Measurements from ENCODE around the gene FAXDC2.
A peak's percentile ranks its signal among the peaks of the same experiment; 100 is the strongest.

Gene FAXDC2

DNA sequence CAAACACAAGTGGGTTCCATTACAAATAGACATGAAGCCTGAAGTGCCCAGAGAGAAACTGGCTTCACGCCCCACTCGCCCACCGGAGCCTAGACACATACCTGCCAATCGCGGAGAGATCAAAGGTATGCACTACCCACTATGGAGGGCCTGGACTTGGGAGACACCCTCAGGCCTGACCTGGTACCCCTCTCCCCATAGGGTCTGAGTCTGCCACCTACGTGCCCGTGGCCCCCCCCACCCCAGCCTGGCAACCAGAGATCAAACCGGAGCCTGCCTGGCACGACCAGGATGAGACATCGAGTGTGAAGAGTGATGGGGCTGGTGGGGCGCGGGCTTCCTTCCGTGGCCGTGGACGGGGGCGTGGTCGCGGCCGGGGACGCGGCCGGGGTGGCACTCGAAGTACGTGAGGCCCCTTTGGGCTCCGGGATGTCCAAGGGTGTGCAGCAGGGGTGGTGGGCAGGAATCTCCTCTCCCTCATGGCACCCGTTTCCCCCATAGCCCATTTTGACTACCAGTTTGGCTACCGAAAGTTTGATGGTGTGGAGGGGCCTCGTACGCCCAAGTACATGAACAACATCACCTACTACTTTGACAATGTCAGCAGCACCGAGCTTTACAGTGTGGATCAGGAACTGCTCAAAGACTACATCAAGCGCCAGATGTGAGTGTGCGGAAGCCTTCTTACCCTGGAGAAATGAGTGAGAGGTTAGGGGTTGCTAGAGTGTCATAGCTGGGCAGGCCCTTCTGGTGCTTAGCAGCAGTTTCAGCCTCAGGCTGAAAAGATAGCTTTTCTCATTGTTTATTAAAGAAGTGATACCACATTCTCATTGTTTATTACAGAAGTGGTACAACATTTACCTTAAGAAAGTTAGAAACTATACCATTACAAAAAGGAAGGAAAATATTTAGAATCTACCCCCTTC, 56.5 kb downstream of the FAXDC2 start:
- no peak overlapping the region for H3K4me2 ChIP-seq (ENCODE audit: low read length)
- H3K9ac ChIP-seq: no peak overlapping the region
- H2AFZ ChIP-seq: no peak overlapping the region
- no peak overlapping the region for H3K27ac ChIP-seq
- peaks cover 2% of the 10 kb centered on the region for H3K36me3 ChIP-seq (ENCODE audit: control insufficient read depth, insufficient read depth, low read length)
- TF ChIP-seq, protein P1, sequence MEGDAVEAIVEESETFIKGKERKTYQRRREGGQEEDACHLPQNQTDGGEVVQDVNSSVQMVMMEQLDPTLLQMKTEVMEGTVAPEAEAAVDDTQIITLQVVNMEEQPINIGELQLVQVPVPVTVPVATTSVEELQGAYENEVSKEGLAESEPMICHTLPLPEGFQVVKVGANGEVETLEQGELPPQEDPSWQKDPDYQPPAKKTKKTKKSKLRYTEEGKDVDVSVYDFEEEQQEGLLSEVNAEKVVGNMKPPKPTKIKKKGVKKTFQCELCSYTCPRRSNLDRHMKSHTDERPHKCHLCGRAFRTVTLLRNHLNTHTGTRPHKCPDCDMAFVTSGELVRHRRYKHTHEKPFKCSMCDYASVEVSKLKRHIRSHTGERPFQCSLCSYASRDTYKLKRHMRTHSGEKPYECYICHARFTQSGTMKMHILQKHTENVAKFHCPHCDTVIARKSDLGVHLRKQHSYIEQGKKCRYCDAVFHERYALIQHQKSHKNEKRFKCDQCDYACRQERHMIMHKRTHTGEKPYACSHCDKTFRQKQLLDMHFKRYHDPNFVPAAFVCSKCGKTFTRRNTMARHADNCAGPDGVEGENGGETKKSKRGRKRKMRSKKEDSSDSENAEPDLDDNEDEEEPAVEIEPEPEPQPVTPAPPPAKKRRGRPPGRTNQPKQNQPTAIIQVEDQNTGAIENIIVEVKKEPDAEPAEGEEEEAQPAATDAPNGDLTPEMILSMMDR (IDR thresholded peaks at IDR 0.05): no peak
- H3K4me1 ChIP-seq: peaks cover 1% of the 10 kb centered on the region
- H3K9me3 ChIP-seq (ENCODE audit: control insufficient read depth, low read length): no peaks in the 10 kb centered on the region
- H3K79me2 ChIP-seq: peaks cover 5% of the 10 kb centered on the region
- H3K4me3 ChIP-seq (ENCODE audit: low read depth, low read length): no peak overlapping the region
- H3K27me3 ChIP-seq (ENCODE audit: control insufficient read depth, insufficient read depth, low read length): no peaks in the 10 kb centered on the region

DNA sequence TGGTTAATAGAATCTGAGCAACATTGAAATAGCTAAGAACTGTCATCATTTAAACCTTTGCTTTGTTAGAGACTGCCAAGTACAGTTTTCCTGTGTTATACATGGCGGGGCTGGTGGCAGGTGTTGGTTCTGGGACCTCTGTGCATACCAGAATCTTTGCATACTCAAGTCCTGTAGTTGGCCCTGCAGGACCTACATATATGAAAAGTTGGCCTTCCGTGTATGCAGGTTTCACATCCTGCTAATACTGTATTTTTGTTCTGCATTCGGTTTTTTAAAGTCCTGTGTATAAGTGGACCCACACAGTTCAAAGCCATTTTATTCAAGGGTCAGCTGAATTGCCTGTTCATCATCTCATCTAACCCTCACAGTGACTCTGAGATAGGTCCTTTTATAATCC, 58.9 kb downstream of the FAXDC2 start:
- Histone ChIP-seq H3K4me1 (peaks cover 19% of the 10 kb centered on the region), H3K9ac (no peak overlapping the region), H3K27ac (no peak overlapping the region), H3K4me3 (ENCODE audit: low read depth, low read length) (no peak overlapping the region), H3K36me3 (ENCODE audit: control insufficient read depth, insufficient read depth, low read length) (peaks cover 2% of the 10 kb centered on the region), H2AFZ (no peak overlapping the region), H3K4me2 (ENCODE audit: low read length) (no peak overlapping the region), H3K27me3 (ENCODE audit: control insufficient read depth, insufficient read depth, low read length) (no peaks in the 10 kb centered on the region), H3K9me3 (ENCODE audit: control insufficient read depth, low read length) (no peaks in the 10 kb centered on the region), H3K79me2 (peaks cover 19% of the 10 kb centered on the region)
- TF ChIP-seq, protein P1 (IDR thresholded peaks at IDR 0.05): no peak

DNA sequence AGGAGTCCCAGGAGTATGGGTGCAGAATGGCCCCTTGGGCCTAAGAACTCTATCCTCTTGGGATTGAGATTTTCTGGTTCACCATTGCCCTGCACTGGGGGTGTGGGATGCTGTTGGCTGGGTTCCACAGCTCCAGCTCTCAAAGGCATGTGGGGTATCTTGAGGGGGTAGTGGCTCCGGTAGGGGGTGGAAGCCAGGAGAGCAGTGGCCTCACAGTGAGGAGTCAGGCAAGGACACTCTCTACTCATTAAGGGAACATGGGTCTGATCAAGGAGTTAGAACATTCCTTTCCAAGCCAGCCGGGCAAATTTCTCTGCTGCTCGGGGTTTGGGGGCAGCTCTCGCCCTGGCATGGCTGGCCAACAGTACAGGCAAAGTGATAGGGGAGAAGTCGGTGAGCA, 62.2 kb downstream of the FAXDC2 start:
- Histone ChIP-seq H3K27me3 (ENCODE audit: control insufficient read depth, insufficient read depth, low read length) (no peaks in the 10 kb centered on the region), H3K79me2 (peaks cover 45% of the 10 kb centered on the region), H3K27ac (no peak overlapping the region), H2AFZ (no peak overlapping the region), H3K9me3 (ENCODE audit: control insufficient read depth, low read length) (no peaks in the 10 kb centered on the region), H3K4me2 (ENCODE audit: low read length) (no peak overlapping the region), H3K4me1 (peaks cover 40% of the 10 kb centered on the region), H3K36me3 (ENCODE audit: control insufficient read depth, insufficient read depth, low read length) (no peaks in the 10 kb centered on the region), H3K9ac (no peak overlapping the region), H3K4me3 (ENCODE audit: low read depth, low read length) (no peak overlapping the region)
- TF ChIP-seq, protein P1 (IDR thresholded peaks at IDR 0.05): no peak

DNA sequence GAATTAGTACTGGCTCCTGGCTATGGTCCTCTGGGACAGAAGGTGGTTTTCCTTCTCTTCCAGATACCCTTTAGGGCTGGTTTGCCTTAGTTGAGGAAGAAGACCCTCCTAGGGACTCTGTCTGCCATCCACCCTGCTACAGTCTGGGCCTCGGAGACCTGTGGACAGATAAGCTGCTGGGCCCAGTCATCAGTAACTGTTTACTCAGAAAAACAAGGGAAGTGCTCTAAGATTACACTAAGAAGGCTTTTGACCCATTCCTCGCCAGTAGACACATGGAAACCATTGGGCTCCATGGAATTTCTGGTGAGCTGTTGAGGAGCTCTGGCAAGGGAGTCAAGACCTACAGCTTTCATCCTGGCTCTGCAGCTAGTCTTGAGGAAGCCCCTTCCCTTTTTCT, 64.0 kb downstream of the FAXDC2 start:
- Histone ChIP-seq H3K4me1 (peaks cover 40% of the 10 kb centered on the region), H3K27ac (no peak overlapping the region), H3K4me3 (ENCODE audit: low read depth, low read length) (no peak overlapping the region), H3K9me3 (ENCODE audit: control insufficient read depth, low read length) (no peaks in the 10 kb centered on the region), H3K27me3 (ENCODE audit: control insufficient read depth, insufficient read depth, low read length) (no peaks in the 10 kb centered on the region), H3K4me2 (ENCODE audit: low read length) (peak overlapping the region; percentile 18), H2AFZ (no peak overlapping the region), H3K79me2 (peaks cover 63% of the 10 kb centered on the region), H3K36me3 (ENCODE audit: control insufficient read depth, insufficient read depth, low read length) (no peaks in the 10 kb centered on the region), H3K9ac (no peak overlapping the region)
- TF ChIP-seq, protein P1 (IDR thresholded peaks at IDR 0.05): no peak

DNA sequence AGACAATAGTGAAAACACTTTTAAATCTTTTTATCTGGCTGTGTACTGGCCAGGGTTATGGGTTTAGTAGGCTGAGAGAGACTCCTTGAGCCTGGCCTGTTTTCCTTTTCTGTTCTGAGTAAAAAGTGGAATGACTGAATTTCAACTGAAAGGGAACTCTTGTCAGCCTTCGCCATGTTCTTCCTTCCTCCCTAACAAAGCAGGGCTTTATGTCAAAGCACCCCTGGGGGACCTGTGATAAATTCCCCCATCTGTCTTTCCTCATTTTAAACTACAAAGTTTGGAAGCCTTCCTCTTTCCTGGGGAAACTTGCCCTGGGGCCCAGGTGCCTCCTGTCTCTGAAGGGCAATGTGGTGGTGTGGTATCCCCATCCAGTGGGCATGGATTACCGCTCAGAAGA, 65.5 kb downstream of the FAXDC2 start:
- Histone ChIP-seq H3K79me2 (peaks cover 79% of the 10 kb centered on the region), H3K4me1 (peaks cover 40% of the 10 kb centered on the region), H3K36me3 (ENCODE audit: control insufficient read depth, insufficient read depth, low read length) (no peaks in the 10 kb centered on the region), H3K4me3 (ENCODE audit: low read depth, low read length) (no peak overlapping the region), H2AFZ (no peak overlapping the region), H3K9ac (no peak overlapping the region), H3K27ac (no peak overlapping the region), H3K4me2 (ENCODE audit: low read length) (no peak overlapping the region), H3K9me3 (ENCODE audit: control insufficient read depth, low read length) (no peaks in the 10 kb centered on the region), H3K27me3 (ENCODE audit: control insufficient read depth, insufficient read depth, low read length) (no peaks in the 10 kb centered on the region)
- TF ChIP-seq, protein P1 (IDR thresholded peaks at IDR 0.05): no peak

Measured in parathyroid adenoma (tissue), 2 donors.